ENCODE results near the gene FBXO45.
"Not testable (repeated sequence)": the region's sequence is repeated elsewhere in the genome, so short reads cannot be mapped to it uniquely, and the experiment has no call there.

Gene FBXO45

GRCh38 chr3:196558476-196558875, 10.0 kb upstream of the FBXO45 start:
- no peak for DNase-seq

- no peak for DNase-seq
Measured at GRCh38 chr3:196559826-196560225, 8.6 kb upstream of the FBXO45 start.

- peak; percentile 8 to 21 for DNase-seq
Measured at GRCh38 chr3:196563721-196564225, 4.7 kb upstream of the FBXO45 start.

GRCh38 chr3:196569003-196569516, 600 bp downstream of the FBXO45 start:
- peak; percentile 26 to 27 for DNase-seq

- DNase-seq, result not testable (repeated sequence)
Measured at GRCh38 chr3:196570332-196570731, 1.9 kb downstream of the FBXO45 start.

GRCh38 chr3:196572389-196572788, 3.9 kb downstream of the FBXO45 start:
- no peak for DNase-seq

GRCh38 chr3:196585044-196585757, 16.7 kb downstream of the FBXO45 start:
- no peak for DNase-seq

GRCh38 chr3:196590279-196590678, 21.8 kb downstream of the FBXO45 start:
- no peak for DNase-seq

GRCh38 chr3:196596355-196596754, 27.9 kb downstream of the FBXO45 start:
- DNase-seq, result no peak

GRCh38 chr3:196597971-196598733, 29.7 kb downstream of the FBXO45 start:
- peak in 1 of 2 experiments; percentile 7 for DNase-seq

- DNase-seq, result no peak
Measured at GRCh38 chr3:196599734-196600128, 31.3 kb downstream of the FBXO45 start.

- no peak for DNase-seq
Measured at GRCh38 chr3:196600359-196600758, 31.9 kb downstream of the FBXO45 start.

- no peak for DNase-seq
Measured at GRCh38 chr3:196602673-196603072, 34.2 kb downstream of the FBXO45 start.

- no peak for DNase-seq
Measured at GRCh38 chr3:196603683-196604082, 35.2 kb downstream of the FBXO45 start.

GRCh38 chr3:196604548-196604947, 36.1 kb downstream of the FBXO45 start:
- DNase-seq, result peak; percentile 58

GRCh38 chr3:196608693-196609092, 40.2 kb downstream of the FBXO45 start:
- no peak for DNase-seq

- peak; percentile 93 to 97 for DNase-seq
Measured at GRCh38 chr3:196609343-196609775, 40.9 kb downstream of the FBXO45 start.

- no peak for DNase-seq
Measured at GRCh38 chr3:196609805-196610515, 41.5 kb downstream of the FBXO45 start.

- DNase-seq, result no peak
Measured at GRCh38 chr3:196611761-196612483, 43.5 kb downstream of the FBXO45 start.

GRCh38 chr3:196615234-196615633, 46.8 kb downstream of the FBXO45 start:
- DNase-seq, result not testable (repeated sequence)

GRCh38 chr3:196617256-196617655, 48.8 kb downstream of the FBXO45 start:
- DNase-seq, result no peak

- DNase-seq, result no peak
Measured at GRCh38 chr3:196619223-196619622, 50.8 kb downstream of the FBXO45 start.

All from activated CD4-positive, alpha-beta T cell treated with anti-CD3 and anti-CD28 coated beads, Interleukin-2, amount 50 U/mL, for 4 hours (primary cell).